Measurements from ENCODE around the gene TRAPPC2B.
A peak's percentile ranks its signal among the peaks of the same experiment; 100 is the strongest.

DNA sequence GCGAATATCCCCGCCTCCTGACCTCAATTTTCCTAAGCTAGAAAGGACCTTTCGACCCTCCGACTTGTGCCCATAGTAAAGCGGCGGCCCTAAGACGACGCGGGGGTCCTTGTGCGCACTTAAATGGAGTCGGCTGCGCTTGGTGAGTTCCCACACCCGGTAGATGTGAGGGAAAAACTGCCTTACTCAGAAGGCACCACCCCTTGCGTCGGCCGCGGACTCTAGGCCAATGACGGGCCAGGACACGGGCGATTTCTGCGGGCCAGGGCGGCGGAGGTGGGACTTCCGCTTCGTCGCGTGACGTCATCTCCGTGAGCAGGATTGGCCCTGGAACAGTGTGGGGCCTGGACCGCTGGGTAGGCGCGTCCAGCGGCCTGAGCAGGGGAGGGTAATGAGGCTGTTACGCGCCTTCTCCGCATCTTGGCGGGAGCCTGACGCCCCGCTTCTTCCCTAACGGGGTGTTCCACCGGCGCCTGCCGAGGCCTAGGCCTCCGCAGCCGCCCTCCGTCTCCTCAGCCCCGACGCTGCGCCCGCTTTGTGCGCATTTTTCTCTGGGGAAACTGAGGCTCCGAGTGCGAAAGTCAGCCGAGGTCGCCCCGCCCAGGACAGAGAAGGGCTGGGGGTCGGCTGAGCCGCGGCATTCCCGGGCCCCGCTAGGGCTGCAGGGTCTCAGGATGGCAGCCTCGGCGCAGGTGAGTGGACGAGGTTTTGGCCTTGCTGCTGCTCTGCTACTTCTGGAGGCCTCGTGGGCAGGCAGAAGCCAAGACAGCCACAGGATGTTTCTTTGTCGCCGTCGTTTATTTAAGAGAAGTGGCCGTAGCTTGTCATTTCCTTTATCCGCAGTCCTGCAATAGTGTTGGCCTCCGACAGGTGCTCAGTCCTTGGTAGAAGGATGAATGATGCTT is 42.9 kb upstream of the TRAPPC2B start, which contains the start of gene ZNF543:
- TF ChIP-seq, protein P1, sequence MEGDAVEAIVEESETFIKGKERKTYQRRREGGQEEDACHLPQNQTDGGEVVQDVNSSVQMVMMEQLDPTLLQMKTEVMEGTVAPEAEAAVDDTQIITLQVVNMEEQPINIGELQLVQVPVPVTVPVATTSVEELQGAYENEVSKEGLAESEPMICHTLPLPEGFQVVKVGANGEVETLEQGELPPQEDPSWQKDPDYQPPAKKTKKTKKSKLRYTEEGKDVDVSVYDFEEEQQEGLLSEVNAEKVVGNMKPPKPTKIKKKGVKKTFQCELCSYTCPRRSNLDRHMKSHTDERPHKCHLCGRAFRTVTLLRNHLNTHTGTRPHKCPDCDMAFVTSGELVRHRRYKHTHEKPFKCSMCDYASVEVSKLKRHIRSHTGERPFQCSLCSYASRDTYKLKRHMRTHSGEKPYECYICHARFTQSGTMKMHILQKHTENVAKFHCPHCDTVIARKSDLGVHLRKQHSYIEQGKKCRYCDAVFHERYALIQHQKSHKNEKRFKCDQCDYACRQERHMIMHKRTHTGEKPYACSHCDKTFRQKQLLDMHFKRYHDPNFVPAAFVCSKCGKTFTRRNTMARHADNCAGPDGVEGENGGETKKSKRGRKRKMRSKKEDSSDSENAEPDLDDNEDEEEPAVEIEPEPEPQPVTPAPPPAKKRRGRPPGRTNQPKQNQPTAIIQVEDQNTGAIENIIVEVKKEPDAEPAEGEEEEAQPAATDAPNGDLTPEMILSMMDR (IDR thresholded peaks at IDR 0.05) = peak in 1 of 5 experiments; percentile 18
- TF ChIP-seq EP300 (IDR thresholded peaks at IDR 0.05) (peak in 1 of 2 donors; percentile 74), POLR2A (IDR thresholded peaks at IDR 0.05) (peak in 1 of 2 donors; percentile 54)

Data from tibial nerve (tissue), 4 donors.